GM19372 (cell line): ENCODE results near the gene GABRR2.

Experiments
- ATAC-seq: cut with Tn5 transposase; IDR thresholded peaks from one replicate; pipeline ENCODE4 v1.9.1; 2021; ENCODE audit warnings: mild to moderate bottlenecking, low read depth, moderate library complexity; ENCODE audit not compliant: unreplicated experiment

GABRR2 gene

GRCh38 chr6:89315249-89315885, at the start of gene GABRR2:
TSS of gene GABRR2 (minus strand) at chr6:89315299. CDS start at chr6:89315165, 134 bp downstream.
- ATAC-seq, result no peak

- no peak for ATAC-seq
These were observed 49.5 kb upstream of the GABRR2 start for GRCh38 chr6:89364586-89364985.

GRCh38 chr6:89361171-89361570, 46.1 kb upstream of the GABRR2 start:
- no peak for ATAC-seq

- no peak for ATAC-seq
These were observed 45.4 kb upstream of the GABRR2 start for GRCh38 chr6:89360415-89360999.

GRCh38 chr6:89359561-89359960, 44.5 kb upstream of the GABRR2 start:
- no peak for ATAC-seq

GRCh38 chr6:89357390-89357789, 42.3 kb upstream of the GABRR2 start:
- peak; percentile 46 for ATAC-seq

- ATAC-seq, result no peak
These were observed 41.6 kb upstream of the GABRR2 start for GRCh38 chr6:89356642-89357170.

- ATAC-seq, result no peak
These were observed 40.6 kb upstream of the GABRR2 start for GRCh38 chr6:89355511-89356194.

- no peak for ATAC-seq
These were observed 38.7 kb upstream of the GABRR2 start for GRCh38 chr6:89353702-89354392.

GRCh38 chr6:89353118-89353556, 38.0 kb upstream of the GABRR2 start:
- no peak for ATAC-seq

- ATAC-seq, result peak; percentile 44
These were observed 37.4 kb upstream of the GABRR2 start, which contains the start of gene UBE2J1 for GRCh38 chr6:89352278-89353117. TSS of gene UBE2J1 (minus strand) at chr6:89352722. CDS start at chr6:89352569, 153 bp downstream.

GRCh38 chr6:89351671-89352277, 36.7 kb upstream of the GABRR2 start:
- no peak for ATAC-seq

- ATAC-seq, result peak; percentile 39
These were observed 35.3 kb upstream of the GABRR2 start for GRCh38 chr6:89350281-89350966.

GRCh38 chr6:89348372-89348771, 33.3 kb upstream of the GABRR2 start:
- no peak for ATAC-seq

- no peak for ATAC-seq
These were observed 32.7 kb upstream of the GABRR2 start for GRCh38 chr6:89347825-89348224.

- ATAC-seq, result no peak
These were observed 31.3 kb upstream of the GABRR2 start for GRCh38 chr6:89346433-89346832.

GRCh38 chr6:89339565-89339964, 24.5 kb upstream of the GABRR2 start:
- no peak for ATAC-seq

GRCh38 chr6:89335164-89335563, 20.1 kb upstream of the GABRR2 start:
- ATAC-seq, result no peak

GRCh38 chr6:89330910-89331309, 15.8 kb upstream of the GABRR2 start:
- no peak for ATAC-seq
